Measurements from ENCODE around the gene FAM53B.

The FAM53B gene

GRCh38 chr10:124605856-124606812, 138.0 kb downstream of the FAM53B start:
- no peak for DNase-seq

GRCh38 chr10:124605481-124605855, 138.7 kb downstream of the FAM53B start:
- no peak for DNase-seq

GRCh38 chr10:124605001-124605370, 139.2 kb downstream of the FAM53B start:
- DNase-seq = no peak

- no peak for DNase-seq
Observed at GRCh38 chr10:124604214-124605000, 139.8 kb downstream of the FAM53B start.

GRCh38 chr10:124603376-124604213, 140.6 kb downstream of the FAM53B start:
- no peak for DNase-seq

- no peak for DNase-seq
Observed at GRCh38 chr10:124602646-124603365, 141.4 kb downstream of the FAM53B start.

- no peak for DNase-seq
Observed at GRCh38 chr10:124602121-124602561, 142.0 kb downstream of the FAM53B start.

- peak in 1 of 2 donors; percentile 76 for DNase-seq
Observed at GRCh38 chr10:124601431-124602120, 142.6 kb downstream of the FAM53B start.

GRCh38 chr10:124601016-124601415, 143.2 kb downstream of the FAM53B start:
- DNase-seq = no peak

GRCh38 chr10:124600051-124600880, 143.9 kb downstream of the FAM53B start:
- no peak for DNase-seq

- no peak for DNase-seq
Observed at GRCh38 chr10:124599588-124600050, 144.6 kb downstream of the FAM53B start.

- no peak for DNase-seq
Observed at GRCh38 chr10:124598773-124599587, 145.2 kb downstream of the FAM53B start.

- no peak for DNase-seq
Observed at GRCh38 chr10:124598196-124598595, 146.0 kb downstream of the FAM53B start.

- no peak for DNase-seq
Observed at GRCh38 chr10:124597846-124598165, 146.4 kb downstream of the FAM53B start.

GRCh38 chr10:124596962-124597845, 147.0 kb downstream of the FAM53B start:
- no peak for DNase-seq

GRCh38 chr10:124596116-124596785, 147.9 kb downstream of the FAM53B start:
- DNase-seq = no peak

GRCh38 chr10:124595143-124595883, 148.9 kb downstream of the FAM53B start:
- DNase-seq = no peak

All from CD4-positive, alpha-beta T cell treated with Interferon alpha-2 for 1 hour (primary cell).